A549 (cell line): ENCODE results near the gene PSMD6. TPM values are rescaled to one million over a fixed set of nuclear protein-coding genes. Genes with fewer than 3 reads are reported as not detected.

Experiments used
- ATAC-seq, 2 experiments: fragments of 200-7000 bp in 1 of 2; fragments of >200 bp in 1 of 2; cut with Nextera tagmentation in 1 of 2; cut with Tn5 transposase in 1 of 2; 3 replicates each; pipeline versions ENCODE4 v1.8.0 to v1.9.1; 2018 to 2020; ENCODE audit warnings: mild to moderate bottlenecking in 1 of 2, moderate library complexity in 1 of 2
- CTCF ChIA-PET: fragments of 300-600 bp; sonication (Branson Sonifier 250); formaldehyde crosslinking; extraction: SDS; loops from one replicate; lab custom pipeline; 2021; ENCODE audit warnings: antibody characterized with exemption, inconsistent platforms; lab: Yijun Ruan, JAX
- POLR2A ChIA-PET: fragments of 350-600 bp; formaldehyde crosslinking; extraction: SDS; loops from one replicate; lab custom pipeline; 2021; ENCODE audit warnings: antibody characterized with exemption, inconsistent platforms; lab: Yijun Ruan, JAX
- DNase-seq, 2 experiments: peaks; one replicate each; pipeline versions ENCODE4 v3.0.0 to v3.0.0-alpha.2; 2011 to 2016; ENCODE audit warnings: low read depth in 1 of 2, low spot score in 1 of 2
- FAIRE-seq: peaks from 2 replicates; lab custom pipeline; 2011; peaks lifted over from hg19 to GRCh38; lab: Jason Lieb, UNC
- H3K27ac ChIP-seq, 2 experiments: fragments of >200 bp; sonication (Bioruptor Twin); formaldehyde crosslinking; 3 replicates each; pipeline ENCODE4 v1.5.1; 2016 to 2017
- H3K4me1 ChIP-seq: fragments of >200 bp; sonication (Bioruptor Twin); formaldehyde crosslinking; 3 replicates; pipeline ENCODE4 v1.6.1; 2016
- H3K4me2 ChIP-seq: fragments of >200 bp; sonication (Bioruptor Twin); formaldehyde crosslinking; 3 replicates; pipeline ENCODE4 v1.6.1; 2016
- H3K4me3 ChIP-seq: fragments of >200 bp; sonication (Bioruptor Twin); formaldehyde crosslinking; 3 replicates; pipeline ENCODE4 v1.5.1; 2016
- H3K9me3 ChIP-seq: fragments of >200 bp; sonication (Bioruptor Twin); formaldehyde crosslinking; 3 replicates; pipeline ENCODE4 v1.6.1; 2016
- CBX2 ChIP-seq: fragments of 200-600 bp; sonication (generic); IDR thresholded peaks from 2 replicates; pipeline ENCODE4 v1.6.1; 2016; ENCODE audit warnings: low read depth, mild to moderate bottlenecking, borderline replicate concordance
- CBX8 ChIP-seq: fragments of 200-600 bp; sonication (generic); IDR thresholded peaks from 2 replicates; pipeline ENCODE4 v1.6.1; 2016
- CHD4 ChIP-seq: fragments of 200-600 bp; sonication (generic); IDR thresholded peaks from 2 replicates; pipeline ENCODE4 v1.6.1; 2016; ENCODE audit warnings: antibody characterized with exemption, mild to moderate bottlenecking, borderline replicate concordance
- ELK1 ChIP-seq: fragments of 150-350 bp; IDR thresholded peaks from 2 replicates; pipeline ENCODE4 v1.6.1; 2014; ENCODE audit warnings: low read depth, mild to moderate bottlenecking, low read length
- EP300 ChIP-seq, 2 experiments: fragments of >200 bp; sonication (Bioruptor Twin); formaldehyde crosslinking; IDR thresholded peaks; 2 replicates in 1 of 2; 3 replicates in 1 of 2; pipeline ENCODE4 v1.6.1; 2016 to 2017
- ESRRA ChIP-seq: fragments of 150-350 bp; IDR thresholded peaks from 2 replicates; pipeline ENCODE4 v1.6.1; 2014; ENCODE audit warnings: mild to moderate bottlenecking, low read length, borderline replicate concordance
- FOSB ChIP-seq: fragments of 250-450 bp; sonication (Bioruptor Pico); IDR thresholded peaks from 2 replicates; pipeline ENCODE4 v1.5.0; 2020; ENCODE audit warnings: mild to moderate bottlenecking, moderate library complexity
- HES2 ChIP-seq: fragments of >200 bp; sonication (Bioruptor Twin); formaldehyde crosslinking; IDR thresholded peaks from 2 replicates; pipeline ENCODE4 v1.6.1; 2016
- HEYL ChIP-seq: fragments of 250-450 bp; sonication (Bioruptor Pico); IDR thresholded peaks from 2 replicates; pipeline ENCODE4 v1.8.0; 2021; ENCODE audit warnings: mild to moderate bottlenecking, moderate library complexity
- HMGXB4 ChIP-seq: fragments of 250-450 bp; sonication (Bioruptor Pico); IDR thresholded peaks from 2 replicates; pipeline ENCODE4 v1.5.0; 2021; ENCODE audit warnings: mild to moderate bottlenecking, moderate library complexity, borderline replicate concordance
- HOXB13 ChIP-seq: fragments of 250-450 bp; sonication (Bioruptor Pico); IDR thresholded peaks from 2 replicates; pipeline ENCODE4 v1.5.0; 2020; ENCODE audit warnings: low read depth, mild to moderate bottlenecking, moderate library complexity
- HOXB5 ChIP-seq: fragments of 250-450 bp; sonication (Bioruptor Pico); IDR thresholded peaks from 2 replicates; pipeline ENCODE4 v1.5.0; 2020; ENCODE audit warnings: mild to moderate bottlenecking, moderate library complexity
- JUN ChIP-seq, 2 experiments: fragments of >200 bp; sonication (Bioruptor Twin); formaldehyde crosslinking; IDR thresholded peaks; 2 replicates in 1 of 2; 3 replicates in 1 of 2; pipeline ENCODE4 v1.6.1; 2016 to 2017
- JUNB ChIP-seq: fragments of >200 bp; sonication (Bioruptor Twin); formaldehyde crosslinking; IDR thresholded peaks from 2 replicates; pipeline ENCODE4 v1.6.1; 2016
- KDM5A ChIP-seq: fragments of 200-600 bp; sonication (generic); IDR thresholded peaks from 2 replicates; pipeline ENCODE4 v1.6.1; 2016; ENCODE audit warnings: antibody characterized with exemption, mild to moderate bottlenecking
- MAFK ChIP-seq: fragments of 450-650 bp; IDR thresholded peaks from 2 replicates; pipeline ENCODE4 v1.6.1; 2014; ENCODE audit not compliant: partially characterized antibody
- PHF8 ChIP-seq: fragments of 200-600 bp; sonication (generic); IDR thresholded peaks from 2 replicates; pipeline ENCODE4 v1.6.1; 2016; ENCODE audit warnings: low read depth, mild to moderate bottlenecking, antibody characterized with exemption, moderate library complexity, borderline replicate concordance
- POLR2A ChIP-seq: IDR thresholded peaks from 2 replicates; pipeline ENCODE4 v1.6.1; 2012; ENCODE audit warnings: mild to moderate bottlenecking, low read length
- RAD21 ChIP-seq, 2 experiments: fragments of >200 bp in 1 of 2; sonication (Bioruptor Twin) in 1 of 2; formaldehyde crosslinking in 1 of 2; IDR thresholded peaks in 1 of 2; conservative IDR thresholded peaks in 1 of 2; 2 replicates in 1 of 2; 3 replicates in 1 of 2; pipeline ENCODE4 v1.6.1; 2012 to 2018; ENCODE audit warnings: inconsistent platforms in 1 of 2
- RCOR1 ChIP-seq: fragments of 150-350 bp; IDR thresholded peaks from 2 replicates; pipeline ENCODE4 v1.6.1; 2014; ENCODE audit warnings: antibody characterized with exemption, low read length, low read depth
- RFX5 ChIP-seq: fragments of 450-650 bp; IDR thresholded peaks from 2 replicates; pipeline ENCODE4 v1.7.1; 2014; ENCODE audit warnings: antibody characterized with exemption, mild to moderate bottlenecking, moderate library complexity
- SMC3 ChIP-seq: fragments of >200 bp; sonication (Bioruptor Twin); formaldehyde crosslinking; IDR thresholded peaks from 3 replicates; pipeline ENCODE4 v1.6.1; 2018; ENCODE audit warnings: inconsistent platforms
- WGBS: methylation state at CpG from one replicate; pipeline ENCODE4 v1.1.6; 2017; ENCODE audit errors: missing lambda C conversion rate; 5-methylcytosine and 5-hydroxymethylcytosine counted together
- polyA plus RNA-seq, 4 experiments: library from polyadenylated mRNA; depleted of rRNA in 3 of 4; stranded (reverse); fragments of >200 nt; fragmentation: RNase III in 1 of 4; extraction: RNeasy Plus Mini Kit Qiagen cat#74134 plus additional on column Dnase treatment in 1 of 4; gene quantifications; 2 replicates in 3 of 4; 3 replicates in 1 of 4; pipeline ENCODE4 v1.2.3, GENCODE V29; 2011 to 2017
- TF ChIP-seq, protein P1 (sequence below): fragments of >200 bp; sonication (Bioruptor Twin); formaldehyde crosslinking; IDR thresholded peaks from 3 replicates; pipeline ENCODE4 v1.5.1; 2016
- TF ChIP-seq, protein P2 (sequence below): IDR thresholded peaks from 2 replicates; pipeline ENCODE4 v1.6.1; 2012

Gene PSMD6
- polyA plus RNA-seq, 2 of the 4 experiments (the other 2 are of a cell fraction) = 76.8 to 117 TPM

DNA sequence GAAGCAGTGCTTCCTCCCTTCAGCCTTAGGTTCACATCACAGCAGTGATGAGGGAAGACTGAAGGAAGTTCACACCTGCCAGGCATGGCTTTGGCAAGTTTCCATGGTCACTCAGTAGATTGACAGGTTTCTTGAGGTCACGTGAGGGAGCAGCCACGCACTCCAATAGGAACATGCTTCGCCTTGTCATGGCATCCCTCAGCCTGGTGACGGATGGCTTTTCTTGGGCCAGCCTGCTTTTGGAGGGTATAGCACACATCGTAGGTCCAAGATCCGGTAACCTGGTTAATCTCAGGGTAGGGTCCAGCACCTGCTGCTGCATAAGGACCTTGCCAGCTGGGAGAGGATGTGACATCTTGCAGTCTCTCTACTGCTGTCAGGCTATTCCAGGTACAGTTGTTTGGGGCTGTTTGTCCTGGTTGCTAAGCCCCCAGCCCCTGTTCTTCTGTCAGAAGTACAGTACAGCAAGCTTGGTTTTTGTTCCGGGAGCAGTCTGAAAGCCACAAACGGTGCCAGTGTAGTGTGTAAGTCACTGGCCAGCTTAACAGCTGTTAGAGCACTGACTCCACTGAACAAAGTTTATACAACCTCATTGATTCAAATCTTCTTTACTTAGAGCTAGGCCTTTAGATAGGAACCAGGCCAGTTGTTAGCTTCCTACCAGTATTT lies 42.3 kb downstream of the PSMD6 start:
- no peak for DNase-seq
- ATAC-seq = no peak
- CTCF ChIA-PET = interaction anchor here (1.4 to 4.7 kb wide), 2 partner anchors 13 to 19 kb away, joined by 6 to 33 read pairs; no protein-coding TSS in a partner anchor
- no peak for FAIRE-seq
- H3K9me3 ChIP-seq = no peaks in the 10 kb centered on the region
- no peak overlapping the region for H3K4me2 ChIP-seq
- peaks cover 10% of the 10 kb centered on the region; the same call in 2 of the 3 replicates for H3K4me1 ChIP-seq
- no peak overlapping the region for H3K4me3 ChIP-seq
- POLR2A ChIA-PET = no interaction called here
- no peak for TF ChIP-seq HEYL
- TF ChIP-seq MAFK = no peak
- TF ChIP-seq CHD4 = no peak
- TF ChIP-seq JUNB = no peak
- no peak for TF ChIP-seq KDM5A
- TF ChIP-seq HES2 = no peak
- TF ChIP-seq, protein P1, sequence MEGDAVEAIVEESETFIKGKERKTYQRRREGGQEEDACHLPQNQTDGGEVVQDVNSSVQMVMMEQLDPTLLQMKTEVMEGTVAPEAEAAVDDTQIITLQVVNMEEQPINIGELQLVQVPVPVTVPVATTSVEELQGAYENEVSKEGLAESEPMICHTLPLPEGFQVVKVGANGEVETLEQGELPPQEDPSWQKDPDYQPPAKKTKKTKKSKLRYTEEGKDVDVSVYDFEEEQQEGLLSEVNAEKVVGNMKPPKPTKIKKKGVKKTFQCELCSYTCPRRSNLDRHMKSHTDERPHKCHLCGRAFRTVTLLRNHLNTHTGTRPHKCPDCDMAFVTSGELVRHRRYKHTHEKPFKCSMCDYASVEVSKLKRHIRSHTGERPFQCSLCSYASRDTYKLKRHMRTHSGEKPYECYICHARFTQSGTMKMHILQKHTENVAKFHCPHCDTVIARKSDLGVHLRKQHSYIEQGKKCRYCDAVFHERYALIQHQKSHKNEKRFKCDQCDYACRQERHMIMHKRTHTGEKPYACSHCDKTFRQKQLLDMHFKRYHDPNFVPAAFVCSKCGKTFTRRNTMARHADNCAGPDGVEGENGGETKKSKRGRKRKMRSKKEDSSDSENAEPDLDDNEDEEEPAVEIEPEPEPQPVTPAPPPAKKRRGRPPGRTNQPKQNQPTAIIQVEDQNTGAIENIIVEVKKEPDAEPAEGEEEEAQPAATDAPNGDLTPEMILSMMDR = no peak
- no peak for TF ChIP-seq RFX5
- no peak for TF ChIP-seq CBX8
- TF ChIP-seq FOSB (CRISPR knock-in tag) = no peak
- no peak for TF ChIP-seq CBX2
- TF ChIP-seq EP300 (IDR thresholded peaks at IDR 0.05) = no peak
- no peak for TF ChIP-seq ELK1
- TF ChIP-seq HOXB13 (CRISPR knock-in tag) = no peak
- no peak for TF ChIP-seq ESRRA
- H3K27ac ChIP-seq = no peak overlapping the region
- WGBS = 91% methylated on average over 6 of the region's 8 CpGs

DNA sequence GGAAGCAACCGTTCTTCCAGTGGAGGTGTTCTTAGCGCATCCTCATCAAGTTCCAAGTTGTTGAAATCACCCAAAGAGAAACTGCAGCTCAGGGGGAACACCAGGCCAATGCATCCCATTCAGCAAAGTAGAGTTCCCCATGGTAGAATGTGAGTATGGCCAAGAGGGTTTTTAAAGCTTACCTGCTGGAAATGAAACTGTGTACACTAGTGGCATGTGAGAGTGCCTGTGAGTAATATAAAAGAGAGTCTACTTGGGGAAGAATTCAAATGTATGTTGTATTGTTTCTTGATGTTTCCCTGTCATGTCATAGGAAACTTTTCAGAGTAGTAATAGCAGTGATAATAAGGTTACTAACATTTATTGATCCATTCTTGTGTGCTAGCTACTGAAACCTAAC lies 43.3 kb downstream of the PSMD6 start:
- TF ChIP-seq JUN (IDR thresholded peaks at IDR 0.05) (no peak), HMGXB4 (CRISPR knock-in tag) (no peak), RFX5 (no peak), SMC3 (no peak), MAFK (no peak), HOXB5 (no peak), PHF8 (no peak), CBX8 (no peak), FOSB (CRISPR knock-in tag) (no peak), RCOR1 (no peak), EP300 (IDR thresholded peaks at IDR 0.05) (no peak), RAD21 (conservative IDR thresholded peaks at IDR 0.05 in 1 of 2, IDR thresholded peaks at IDR 0.05 in 1 of 2) (no peak), POLR2A (no peak)
- TF ChIP-seq, protein P1 = no peak
- TF ChIP-seq, protein P2, sequence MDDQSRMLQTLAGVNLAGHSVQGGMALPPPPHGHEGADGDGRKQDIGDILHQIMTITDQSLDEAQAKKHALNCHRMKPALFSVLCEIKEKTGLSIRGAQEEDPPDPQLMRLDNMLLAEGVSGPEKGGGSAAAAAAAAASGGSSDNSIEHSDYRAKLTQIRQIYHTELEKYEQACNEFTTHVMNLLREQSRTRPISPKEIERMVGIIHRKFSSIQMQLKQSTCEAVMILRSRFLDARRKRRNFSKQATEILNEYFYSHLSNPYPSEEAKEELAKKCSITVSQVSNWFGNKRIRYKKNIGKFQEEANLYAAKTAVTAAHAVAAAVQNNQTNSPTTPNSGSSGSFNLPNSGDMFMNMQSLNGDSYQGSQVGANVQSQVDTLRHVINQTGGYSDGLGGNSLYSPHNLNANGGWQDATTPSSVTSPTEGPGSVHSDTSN = no peak
- WGBS = 85% methylated on average over 2 of the region's 2 CpGs
- ATAC-seq = no peak
- Histone ChIP-seq H3K4me2 (no peak overlapping the region), H3K4me3 (no peak overlapping the region), H3K4me1 (peaks cover 16% of the 10 kb centered on the region; the same call in 2 of the 3 replicates), H3K27ac (no peak overlapping the region), H3K9me3 (no peaks in the 10 kb centered on the region)
- FAIRE-seq = no peak
- ChIA-PET CTCF (interaction anchor here (1.4 to 4.7 kb wide), 2 partner anchors 13 to 18 kb away, joined by 6 to 33 read pairs; no protein-coding TSS in a partner anchor), POLR2A (no interaction called here)
- DNase-seq = no peak
